Sigmoid colon (tissue), 4 donors: Measurements from ENCODE around the gene CLTB.

Experiments
- EP300 ChIP-seq, 4 donors: sonication (generic); formaldehyde crosslinking; IDR thresholded peaks; one replicate each; pipeline ENCODE4 v1.6.1; 2017; ENCODE audit warnings: antibody characterized with exemption in 4 of 4
- POLR2AphosphoS5 ChIP-seq, 4 donors: sonication (generic); formaldehyde crosslinking; IDR thresholded peaks; one replicate each; pipeline ENCODE4 v1.6.1; 2017; ENCODE audit warnings: antibody characterized with exemption in 4 of 4
- TF ChIP-seq, protein P1 (sequence below), 4 experiments: fragments of 450-650 bp in 3 of 4; fragments of 200-600 bp in 1 of 4; IDR thresholded peaks; one replicate each; pipeline ENCODE4 v1.5.1; 2016 to 2019; ENCODE audit warnings: antibody characterized with exemption in 4 of 4, mild to moderate bottlenecking in 3 of 4, moderate library complexity in 2 of 4

GRCh38 chr5:176414704-176415103, 1.6 kb downstream of the CLTB start:
- TF ChIP-seq, protein P1, sequence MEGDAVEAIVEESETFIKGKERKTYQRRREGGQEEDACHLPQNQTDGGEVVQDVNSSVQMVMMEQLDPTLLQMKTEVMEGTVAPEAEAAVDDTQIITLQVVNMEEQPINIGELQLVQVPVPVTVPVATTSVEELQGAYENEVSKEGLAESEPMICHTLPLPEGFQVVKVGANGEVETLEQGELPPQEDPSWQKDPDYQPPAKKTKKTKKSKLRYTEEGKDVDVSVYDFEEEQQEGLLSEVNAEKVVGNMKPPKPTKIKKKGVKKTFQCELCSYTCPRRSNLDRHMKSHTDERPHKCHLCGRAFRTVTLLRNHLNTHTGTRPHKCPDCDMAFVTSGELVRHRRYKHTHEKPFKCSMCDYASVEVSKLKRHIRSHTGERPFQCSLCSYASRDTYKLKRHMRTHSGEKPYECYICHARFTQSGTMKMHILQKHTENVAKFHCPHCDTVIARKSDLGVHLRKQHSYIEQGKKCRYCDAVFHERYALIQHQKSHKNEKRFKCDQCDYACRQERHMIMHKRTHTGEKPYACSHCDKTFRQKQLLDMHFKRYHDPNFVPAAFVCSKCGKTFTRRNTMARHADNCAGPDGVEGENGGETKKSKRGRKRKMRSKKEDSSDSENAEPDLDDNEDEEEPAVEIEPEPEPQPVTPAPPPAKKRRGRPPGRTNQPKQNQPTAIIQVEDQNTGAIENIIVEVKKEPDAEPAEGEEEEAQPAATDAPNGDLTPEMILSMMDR (IDR thresholded peaks at IDR 0.05), result no peak
- no peak for TF ChIP-seq POLR2AphosphoS5 (IDR thresholded peaks at IDR 0.05)
- TF ChIP-seq EP300 (IDR thresholded peaks at IDR 0.05), result no peak
